ENCODE measurements around the gene DRC1.
"Not testable (repeated sequence)": the region's sequence is repeated elsewhere in the genome, so short reads cannot be mapped to it uniquely, and the experiment has no call there.

The DRC1 gene

GRCh38 chr2:26359886-26360473, 41.7 kb upstream of the DRC1 start:
- TF ChIP-seq, protein P1, sequence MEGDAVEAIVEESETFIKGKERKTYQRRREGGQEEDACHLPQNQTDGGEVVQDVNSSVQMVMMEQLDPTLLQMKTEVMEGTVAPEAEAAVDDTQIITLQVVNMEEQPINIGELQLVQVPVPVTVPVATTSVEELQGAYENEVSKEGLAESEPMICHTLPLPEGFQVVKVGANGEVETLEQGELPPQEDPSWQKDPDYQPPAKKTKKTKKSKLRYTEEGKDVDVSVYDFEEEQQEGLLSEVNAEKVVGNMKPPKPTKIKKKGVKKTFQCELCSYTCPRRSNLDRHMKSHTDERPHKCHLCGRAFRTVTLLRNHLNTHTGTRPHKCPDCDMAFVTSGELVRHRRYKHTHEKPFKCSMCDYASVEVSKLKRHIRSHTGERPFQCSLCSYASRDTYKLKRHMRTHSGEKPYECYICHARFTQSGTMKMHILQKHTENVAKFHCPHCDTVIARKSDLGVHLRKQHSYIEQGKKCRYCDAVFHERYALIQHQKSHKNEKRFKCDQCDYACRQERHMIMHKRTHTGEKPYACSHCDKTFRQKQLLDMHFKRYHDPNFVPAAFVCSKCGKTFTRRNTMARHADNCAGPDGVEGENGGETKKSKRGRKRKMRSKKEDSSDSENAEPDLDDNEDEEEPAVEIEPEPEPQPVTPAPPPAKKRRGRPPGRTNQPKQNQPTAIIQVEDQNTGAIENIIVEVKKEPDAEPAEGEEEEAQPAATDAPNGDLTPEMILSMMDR (IDR thresholded peaks at IDR 0.05; ENCODE audit: low read depth, low read length) = no peak
- Histone ChIP-seq H3K27me3 (ENCODE audit: insufficient read depth, low read depth, severe bottlenecking) (no peaks in the 10 kb centered on the region), H3K36me3 (peaks cover 12% of the 10 kb centered on the region; the same call in 1 of the 2 replicates), H3K4me3 (ENCODE audit: low read depth, low read length) (no peak overlapping the region), H3K27ac (no peak overlapping the region), H3K9me3 (ENCODE audit: severe bottlenecking) (no peaks in the 10 kb centered on the region)
- no peak for DNase-seq

- Histone ChIP-seq H3K9me3 (ENCODE audit: severe bottlenecking) (no peaks in the 10 kb centered on the region), H3K27me3 (ENCODE audit: insufficient read depth, low read depth, severe bottlenecking) (no peaks in the 10 kb centered on the region), H3K27ac (no peak overlapping the region), H3K36me3 (peaks cover 29% of the 10 kb centered on the region), H3K4me3 (ENCODE audit: low read depth, low read length) (no peak overlapping the region)
- TF ChIP-seq, protein P1 (IDR thresholded peaks at IDR 0.05; ENCODE audit: low read depth, low read length) = no peak
- no peak for DNase-seq
Observed at GRCh38 chr2:26363323-26363722, 38.4 kb upstream of the DRC1 start.

DNA sequence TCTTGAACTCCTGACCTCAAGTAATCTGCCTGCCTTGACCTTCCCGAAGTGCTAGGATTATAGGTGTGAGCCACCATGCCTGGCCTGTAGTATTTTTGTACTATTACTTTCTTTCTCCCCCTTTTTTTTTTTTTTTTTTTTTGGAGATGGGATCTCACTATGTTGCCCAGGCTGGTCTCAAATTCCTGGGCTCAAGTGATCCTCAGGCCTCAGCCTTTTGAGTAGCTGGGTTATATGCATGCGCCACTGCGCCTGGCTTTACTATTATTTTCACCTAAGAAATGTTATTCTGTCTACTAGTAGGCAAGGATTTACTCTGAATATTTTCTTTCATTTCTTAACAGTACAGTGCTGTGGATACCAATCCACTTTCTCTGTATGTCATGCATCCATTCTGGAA, 37.8 kb upstream of the DRC1 start:
- H3K36me3 ChIP-seq = peaks cover 29% of the 10 kb centered on the region
- H3K9me3 ChIP-seq (ENCODE audit: severe bottlenecking) = no peaks in the 10 kb centered on the region
- H3K4me3 ChIP-seq (ENCODE audit: low read depth, low read length) = no peak overlapping the region
- H3K27ac ChIP-seq = no peak overlapping the region
- TF ChIP-seq, protein P1 (IDR thresholded peaks at IDR 0.05; ENCODE audit: low read depth, low read length) = no peak
- H3K27me3 ChIP-seq (ENCODE audit: insufficient read depth, low read depth, severe bottlenecking) = no peaks in the 10 kb centered on the region
- no peak for DNase-seq

GRCh38 chr2:26364669-26365068, 37.1 kb upstream of the DRC1 start:
- no peak for DNase-seq
- Histone ChIP-seq H3K4me3 (ENCODE audit: low read depth, low read length) (no peak overlapping the region), H3K27ac (no peak overlapping the region), H3K9me3 (ENCODE audit: severe bottlenecking) (no peaks in the 10 kb centered on the region), H3K27me3 (ENCODE audit: insufficient read depth, low read depth, severe bottlenecking) (no peaks in the 10 kb centered on the region), H3K36me3 (peaks cover 36% of the 10 kb centered on the region)
- TF ChIP-seq, protein P1 (IDR thresholded peaks at IDR 0.05; ENCODE audit: low read depth, low read length) = no peak

DNA sequence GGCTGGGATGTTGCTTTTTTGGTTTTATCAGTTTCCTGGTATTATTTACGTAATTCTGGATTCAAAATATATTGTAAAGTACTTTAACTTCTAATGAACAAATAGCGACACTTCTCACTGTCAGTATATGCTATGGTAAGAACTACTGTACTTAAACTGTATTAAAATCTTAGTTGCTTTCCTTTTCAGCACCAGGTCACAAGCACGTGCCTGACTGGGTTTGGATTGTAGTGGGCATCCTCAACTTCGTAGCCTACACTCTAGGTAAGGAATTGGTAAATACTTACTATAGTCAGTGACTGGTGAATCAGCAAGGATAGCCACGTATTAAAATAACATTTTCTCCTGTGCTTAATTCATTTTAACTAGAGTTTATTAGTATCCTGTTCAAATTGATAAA, 34.8 kb upstream of the DRC1 start:
- no peak for DNase-seq
- Histone ChIP-seq H3K36me3 (peaks cover 38% of the 10 kb centered on the region), H3K4me3 (ENCODE audit: low read depth, low read length) (no peak overlapping the region), H3K27me3 (ENCODE audit: insufficient read depth, low read depth, severe bottlenecking) (no peaks in the 10 kb centered on the region), H3K27ac (no peak overlapping the region), H3K9me3 (ENCODE audit: severe bottlenecking) (no peaks in the 10 kb centered on the region)
- TF ChIP-seq, protein P1 (IDR thresholded peaks at IDR 0.05; ENCODE audit: low read depth, low read length) = no peak

- H3K27me3 ChIP-seq (ENCODE audit: insufficient read depth, low read depth, severe bottlenecking); H3K4me3 ChIP-seq (ENCODE audit: low read depth, low read length); H3K9me3 ChIP-seq (ENCODE audit: severe bottlenecking); DNase-seq: not testable (repeated sequence)
- Histone ChIP-seq H3K36me3 (peaks cover 62% of the 10 kb centered on the region), H3K27ac (peak overlapping the region; percentile 65)
Observed at GRCh38 chr2:26369664-26370063, 32.1 kb upstream of the DRC1 start.

GRCh38 chr2:26370909-26371308, 30.8 kb upstream of the DRC1 start:
- H3K9me3 ChIP-seq (ENCODE audit: severe bottlenecking); H3K4me3 ChIP-seq (ENCODE audit: low read depth, low read length); H3K27ac ChIP-seq; DNase-seq; H3K27me3 ChIP-seq (ENCODE audit: insufficient read depth, low read depth, severe bottlenecking): not testable (repeated sequence)
- peaks cover 64% of the 10 kb centered on the region for H3K36me3 ChIP-seq
